Omental fat pad (tissue), 4 donors: Measurements from ENCODE around the gene ITIH1. TPM values are rescaled to one million over a fixed set of nuclear protein-coding genes. Genes with fewer than 3 reads are reported as not detected.

Experiments
- ATAC-seq: fragments of 150-250 bp; one replicate; pipeline ENCODE4 v1.9.1; 2016; ENCODE audit warnings: mild to moderate bottlenecking, moderate library complexity; ENCODE audit not compliant: low FRiP score
- DNase-seq: peaks from one replicate; pipeline ENCODE4 v3.0.0-alpha.2; 2019; ENCODE audit warnings: low spot score
- CTCF ChIP-seq, 3 donors: fragments of 450-650 bp; IDR thresholded peaks; one replicate each; pipeline ENCODE4 v1.5.1; 2016 to 2017; ENCODE audit warnings: antibody characterized with exemption in 3 of 3, mild to moderate bottlenecking in 3 of 3, moderate library complexity in 2 of 3
- total RNA-seq, 4 donors: library from RNA; depleted of rRNA; stranded (reverse); fragments of >200 nt; gene quantifications; one replicate each; pipeline ENCODE4 v1.1.0, GENCODE V29; 2016

ITIH1 gene
- total RNA-seq, 4 donors from 2014 or later = 0.94 TPM; not detected in 3

- DNase-seq = no peak
- ATAC-seq = no peak
- no peak for TF ChIP-seq CTCF (IDR thresholded peaks at IDR 0.05)
Measured at GRCh38 chr3:52824037-52824436, 46.6 kb downstream of the ITIH1 start.

- no peak for ATAC-seq
Measured at GRCh38 chr3:52827441-52827840, 50.0 kb downstream of the ITIH1 start.

GRCh38 chr3:52827866-52828376, 50.5 kb downstream of the ITIH1 start:
- TF ChIP-seq CTCF (IDR thresholded peaks at IDR 0.05) = no peak
- DNase-seq (no peak), ATAC-seq (no peak)

More at GRCh38 chr3:52827441-52827840, 50.0 kb downstream of the ITIH1 start:
- DNase-seq = no peak
- TF ChIP-seq CTCF (IDR thresholded peaks at IDR 0.05) = no peak

GRCh38 chr3:52829482-52829881, 52.1 kb downstream of the ITIH1 start:
- ATAC-seq = no peak
- DNase-seq = no peak
- TF ChIP-seq CTCF (IDR thresholded peaks at IDR 0.05) = no peak

GRCh38 chr3:52829906-52830463, 52.6 kb downstream of the ITIH1 start:
- no peak for ATAC-seq
- no peak for DNase-seq
- TF ChIP-seq CTCF (IDR thresholded peaks at IDR 0.05) = no peak

- DNase-seq = no peak
- no peak for ATAC-seq
- no peak for TF ChIP-seq CTCF (IDR thresholded peaks at IDR 0.05)
Measured at GRCh38 chr3:52830535-52831258, 53.3 kb downstream of the ITIH1 start, which contains the start of gene ITIH4. Gene ITIH4, minus strand, starts transcription at chr3:52830672. Its CDS starts 30 bp downstream, at chr3:52830642.
